Superior temporal gyrus (tissue), 1 donor: ENCODE measurements around the gene FNIP1.
A peak's percentile ranks its signal among the peaks of the same experiment; 100 is the strongest.
"Not testable (repeated sequence)": the region's sequence is repeated elsewhere in the genome, so short reads cannot be mapped to it uniquely, and the experiment has no call there.

ENCODE experiments used
- DNase-seq: peaks from one replicate; pipeline ENCODE4 v3.0.0-alpha.2; 2016; ENCODE audit errors: extremely low spot score

Gene FNIP1

GRCh38 chr5:131796793-131797693 is at the start of gene FNIP1:
TSS of gene FNIP1 (minus strand) at chr5:131797017. CDS start at chr5:131796921, 96 bp downstream.
- peak; percentile 97 for DNase-seq

- DNase-seq, result no peak
These were observed 49.7 kb upstream of the FNIP1 start for GRCh38 chr5:131846536-131846935.

- DNase-seq, result no peak
These were observed 49.0 kb upstream of the FNIP1 start for GRCh38 chr5:131845828-131846227.

- DNase-seq, result not testable (repeated sequence)
These were observed 46.2 kb upstream of the FNIP1 start for GRCh38 chr5:131842971-131843370.

DNA sequence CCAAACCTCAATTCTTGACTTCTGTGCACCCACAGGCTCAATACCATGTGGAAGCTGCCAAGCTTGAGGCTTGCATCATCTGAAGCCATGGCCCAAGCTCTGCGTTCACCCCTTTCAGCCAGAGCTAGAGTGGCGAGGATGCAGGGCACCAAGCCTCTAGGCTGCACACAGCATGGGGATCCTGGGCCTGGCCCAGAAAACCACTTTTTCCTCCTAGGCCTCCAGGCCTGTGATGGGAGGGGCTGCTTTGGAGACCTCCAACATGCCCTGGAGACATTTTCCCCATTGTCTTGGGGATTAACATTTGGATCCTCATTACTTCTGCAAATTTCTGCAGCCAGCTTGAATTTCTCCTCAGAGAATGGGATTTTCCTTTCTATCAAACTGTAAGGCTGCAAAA is 35.9 kb upstream of the FNIP1 start:
- DNase-seq, result not testable (repeated sequence)

DNA sequence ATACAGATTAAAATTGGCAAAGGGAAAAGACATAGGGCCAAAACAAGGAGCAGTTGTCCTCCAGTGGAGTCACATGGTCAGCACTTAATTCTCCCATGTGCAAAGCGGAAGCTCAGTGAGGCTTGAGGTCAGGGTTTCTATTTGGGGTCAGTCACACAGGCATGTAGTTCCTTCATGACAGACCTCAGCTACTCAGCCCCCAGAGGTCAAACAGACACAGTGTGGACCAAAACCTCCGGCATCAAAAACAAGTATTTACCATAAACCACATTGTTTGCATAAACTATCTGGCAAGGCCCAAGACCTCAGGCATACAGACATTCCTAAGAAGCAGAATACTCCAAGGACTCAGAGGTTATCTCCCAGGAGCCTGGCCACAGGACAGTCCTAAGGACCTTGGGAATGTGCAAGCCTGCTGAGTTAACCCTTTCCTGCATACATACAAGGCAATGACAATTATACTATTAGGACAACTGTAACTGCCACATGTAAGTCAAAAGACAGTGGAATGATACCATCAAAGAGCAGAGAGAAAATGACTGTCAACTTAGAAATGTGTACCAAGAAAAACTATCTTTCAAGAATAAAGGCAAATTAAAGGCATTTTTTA is 28.7 kb upstream of the FNIP1 start:
- DNase-seq, result no peak

DNA sequence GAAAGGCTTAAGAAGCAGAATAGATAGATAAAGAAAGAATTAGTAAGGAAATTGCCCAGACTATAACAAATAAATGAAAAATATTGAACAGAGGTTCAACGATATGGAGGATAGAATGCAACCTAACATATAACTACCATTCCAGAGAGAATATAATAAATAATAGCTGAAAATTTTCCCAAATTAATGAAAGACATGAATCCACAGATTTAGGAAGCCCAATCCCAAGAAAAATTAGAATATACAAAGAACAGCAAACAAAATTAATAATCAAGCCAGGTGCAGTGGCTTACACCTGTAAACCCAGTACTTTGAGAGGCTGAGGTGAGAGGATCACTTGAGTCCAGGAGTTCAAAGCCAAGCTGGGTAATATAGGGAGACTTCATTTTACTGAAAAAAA is 27.8 kb upstream of the FNIP1 start:
- no peak for DNase-seq

- no peak for DNase-seq
These were observed 24.4 kb upstream of the FNIP1 start for GRCh38 chr5:131821221-131821620.

DNA sequence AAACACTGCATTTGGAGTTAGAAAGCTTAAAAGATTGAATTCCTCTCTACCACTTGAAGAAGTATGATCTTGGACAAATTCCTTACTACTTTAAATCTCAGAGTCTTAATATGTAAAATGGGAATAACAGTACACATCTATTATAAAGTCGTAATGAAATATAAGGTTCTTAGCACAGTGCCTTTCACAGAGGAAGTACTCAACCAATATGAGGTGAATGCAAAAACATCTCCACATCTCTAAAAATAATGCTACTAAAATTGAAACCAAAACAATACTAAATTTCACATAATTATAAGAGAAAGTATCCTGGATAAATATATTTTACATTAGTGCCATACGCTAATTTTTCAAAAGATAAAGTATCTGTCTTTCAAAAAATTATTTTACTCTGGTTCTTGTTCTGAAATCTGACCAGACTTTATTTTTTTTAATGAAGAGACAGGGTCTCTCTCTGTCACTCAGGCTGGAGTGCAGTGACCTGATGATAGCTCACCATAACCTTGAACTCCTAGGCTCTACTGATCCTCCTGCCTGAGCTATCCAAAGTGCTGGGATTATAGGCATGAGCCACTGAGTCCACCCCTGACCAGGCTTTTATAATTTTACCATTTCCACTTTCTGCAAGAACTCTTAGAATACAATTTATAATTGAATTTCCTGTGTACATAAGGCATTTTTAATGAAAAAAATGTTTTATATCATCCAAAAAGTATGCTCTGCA is 21.3 kb upstream of the FNIP1 start:
- no peak for DNase-seq

DNA sequence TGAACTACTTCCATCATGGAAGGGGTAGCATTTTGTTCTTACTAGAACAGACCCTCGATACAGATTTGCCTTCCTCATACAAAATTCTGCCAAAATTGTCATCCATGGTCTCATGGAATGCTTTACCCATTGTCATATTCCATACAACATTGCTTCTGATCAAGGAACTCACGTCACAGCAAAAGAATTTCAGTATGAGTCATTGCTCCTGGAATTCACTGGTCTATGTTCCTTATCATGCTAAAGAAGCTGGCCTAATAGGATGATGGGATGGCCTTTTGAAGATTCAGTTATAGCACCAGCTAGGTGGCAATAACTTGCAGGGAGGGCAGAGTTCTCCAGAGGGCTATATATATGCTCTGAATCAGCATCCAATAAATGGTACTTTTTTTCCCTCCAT is 18.2 kb upstream of the FNIP1 start:
- no peak for DNase-seq

GRCh38 chr5:131812371-131813160 is 15.7 kb upstream of the FNIP1 start:
- no peak for DNase-seq

DNA sequence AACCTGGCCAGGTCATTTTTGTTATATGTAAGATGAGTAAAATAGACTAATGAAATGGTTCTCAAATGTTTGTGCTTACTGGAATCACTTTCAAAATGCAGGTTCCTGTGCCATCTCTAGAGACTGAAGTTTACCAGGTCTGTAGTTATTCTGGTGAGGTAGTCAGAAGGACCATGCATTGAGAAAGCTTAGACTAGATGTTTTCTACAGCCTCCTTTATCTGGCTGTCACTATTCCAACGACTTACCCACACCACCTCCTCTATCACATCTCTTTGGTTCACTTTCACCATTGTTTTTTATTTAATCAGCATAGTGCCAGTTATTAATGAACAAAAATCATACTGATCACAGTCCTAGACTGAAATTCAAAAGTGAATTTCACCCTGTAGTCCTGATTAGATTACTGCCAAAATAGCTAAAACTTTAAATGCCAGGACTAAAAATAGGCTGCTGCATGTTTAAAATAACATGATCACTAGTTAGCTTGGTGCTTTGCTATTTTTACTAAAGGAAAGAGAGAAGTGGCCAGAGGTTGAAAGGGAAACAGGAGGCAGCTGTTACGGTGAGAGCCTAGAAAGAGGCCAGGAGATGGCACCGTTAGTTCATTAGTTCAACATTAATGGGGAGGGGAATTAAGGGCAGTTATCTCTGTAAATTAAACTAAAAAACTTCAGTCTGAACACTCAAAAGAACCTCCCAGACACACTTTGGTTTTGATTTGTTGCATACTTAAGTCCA is 13.9 kb upstream of the FNIP1 start:
- peak; percentile 61 for DNase-seq

GRCh38 chr5:131795879-131796792 is 681 bp downstream of the FNIP1 start:
- DNase-seq, result peak; percentile 65

- peak; percentile 26 for DNase-seq
These were observed 1.6 kb downstream of the FNIP1 start for GRCh38 chr5:131795228-131795627.

DNA sequence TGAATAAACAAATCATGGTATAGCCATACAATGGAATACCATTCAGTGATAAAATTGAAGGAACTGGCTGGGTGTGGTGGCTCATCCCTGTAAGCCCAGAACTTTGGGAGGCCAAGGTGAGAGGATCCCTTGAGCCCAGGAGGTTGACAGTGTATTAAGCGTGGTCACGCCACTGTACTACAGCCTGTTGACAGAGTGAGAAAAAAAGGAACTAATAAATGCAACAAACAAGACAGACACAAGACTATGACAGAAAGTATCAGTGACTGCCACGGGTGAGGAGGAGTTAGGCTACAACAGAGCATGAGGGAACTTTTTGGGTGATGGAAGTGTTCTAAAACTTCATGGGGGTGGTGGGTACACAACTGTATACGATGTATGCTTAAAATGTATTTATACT is 2.2 kb downstream of the FNIP1 start:
- no peak for DNase-seq

GRCh38 chr5:131792896-131793295 is 3.9 kb downstream of the FNIP1 start:
- DNase-seq, result no peak

DNA sequence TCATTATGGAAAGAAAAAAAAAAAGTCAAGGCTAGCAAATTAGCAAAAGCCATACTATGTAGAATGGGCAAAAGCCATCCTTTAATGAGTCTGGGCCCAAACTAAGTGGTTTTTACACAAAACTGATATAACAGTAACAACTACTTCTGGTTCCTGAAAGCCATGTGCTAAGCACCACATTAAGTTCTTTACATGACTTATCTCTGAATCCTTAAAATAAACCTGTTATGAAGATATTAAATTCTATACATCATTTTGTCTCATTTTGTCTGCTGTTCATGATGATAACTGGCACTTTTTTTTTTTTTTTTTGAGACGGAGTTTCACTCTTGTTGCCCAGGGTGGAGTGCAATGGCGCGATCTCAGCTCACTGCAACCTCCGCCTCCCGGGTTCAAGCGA is 5.0 kb downstream of the FNIP1 start:
- DNase-seq, result no peak

GRCh38 chr5:131790550-131790949 is 6.3 kb downstream of the FNIP1 start:
- DNase-seq, result no peak

GRCh38 chr5:131789765-131790164 is 7.1 kb downstream of the FNIP1 start:
- no peak for DNase-seq

DNA sequence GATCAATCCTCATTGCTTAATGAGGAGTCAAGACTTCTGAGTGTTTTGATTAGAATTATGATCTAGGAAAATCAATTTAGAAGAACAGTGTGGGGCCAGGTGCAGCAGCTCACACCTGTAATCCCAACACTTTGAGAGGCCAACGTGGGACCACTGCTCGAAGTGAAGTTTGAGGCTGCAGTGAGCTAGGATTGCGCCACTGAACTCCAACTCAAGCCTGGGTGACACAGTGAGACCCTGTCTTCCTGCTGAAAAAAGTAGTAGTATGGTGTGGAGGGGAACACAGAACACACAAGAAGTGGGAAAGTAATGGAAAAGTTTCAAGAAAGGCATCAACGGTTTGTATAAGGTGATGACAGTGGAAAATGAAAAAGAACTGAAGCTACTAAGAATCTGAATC is 9.1 kb downstream of the FNIP1 start:
- DNase-seq, result no peak
